Suprapubic skin (tissue), 4 donors: Measurements from ENCODE around the gene FGF10.

ENCODE experiments used
- EP300 ChIP-seq: sonication (generic); formaldehyde crosslinking; IDR thresholded peaks from one replicate; pipeline ENCODE4 v1.6.1; 2017; ENCODE audit warnings: antibody characterized with exemption
- POLR2A ChIP-seq, 2 donors: fragments of 450-650 bp; IDR thresholded peaks; one replicate each; pipeline ENCODE4 v1.6.1; 2017; ENCODE audit warnings: antibody characterized with exemption in 2 of 2, mild to moderate bottlenecking in 2 of 2, moderate library complexity in 2 of 2
- POLR2AphosphoS5 ChIP-seq, 3 donors: sonication (generic); formaldehyde crosslinking; IDR thresholded peaks; one replicate each; pipeline ENCODE4 v1.6.1; 2017; ENCODE audit warnings: antibody characterized with exemption in 3 of 3
- TF ChIP-seq, protein P1 (sequence below), 2 donors: fragments of 200-600 bp in 1 of 2; fragments of 450-650 bp in 1 of 2; sonication (generic) in 1 of 2; IDR thresholded peaks; one replicate each; pipeline ENCODE4 v1.5.1; 2016 to 2019; ENCODE audit warnings: antibody characterized with exemption in 2 of 2, mild to moderate bottlenecking in 1 of 2, moderate library complexity in 1 of 2

DNA sequence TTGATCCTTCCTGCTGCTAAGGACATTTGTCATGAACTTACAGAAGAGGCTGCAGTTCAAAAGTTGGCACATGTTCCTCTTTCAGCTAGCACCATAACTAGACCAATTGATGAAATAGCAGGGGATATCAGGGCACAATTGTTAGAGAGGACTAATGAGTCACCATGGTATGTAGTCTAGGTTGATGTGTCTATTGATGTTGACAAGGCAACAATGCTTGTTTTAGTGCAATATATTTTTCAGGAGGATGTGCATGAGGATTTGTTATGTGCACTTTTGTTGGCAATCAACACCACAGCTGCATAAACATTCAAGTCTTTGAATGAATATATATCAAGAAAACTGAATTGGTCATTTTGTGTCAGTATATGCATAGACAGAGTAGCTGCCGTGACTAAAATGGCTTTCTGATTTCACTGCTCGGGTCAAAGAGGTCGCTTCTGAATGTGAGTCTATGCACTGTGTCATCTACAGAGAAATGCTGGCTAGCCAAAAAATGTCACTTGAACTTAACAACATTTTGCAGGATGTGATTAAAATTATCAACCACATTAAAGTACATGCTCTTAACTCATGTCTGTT lies 68.0 kb downstream of the FGF10 start:
- TF ChIP-seq, protein P1, sequence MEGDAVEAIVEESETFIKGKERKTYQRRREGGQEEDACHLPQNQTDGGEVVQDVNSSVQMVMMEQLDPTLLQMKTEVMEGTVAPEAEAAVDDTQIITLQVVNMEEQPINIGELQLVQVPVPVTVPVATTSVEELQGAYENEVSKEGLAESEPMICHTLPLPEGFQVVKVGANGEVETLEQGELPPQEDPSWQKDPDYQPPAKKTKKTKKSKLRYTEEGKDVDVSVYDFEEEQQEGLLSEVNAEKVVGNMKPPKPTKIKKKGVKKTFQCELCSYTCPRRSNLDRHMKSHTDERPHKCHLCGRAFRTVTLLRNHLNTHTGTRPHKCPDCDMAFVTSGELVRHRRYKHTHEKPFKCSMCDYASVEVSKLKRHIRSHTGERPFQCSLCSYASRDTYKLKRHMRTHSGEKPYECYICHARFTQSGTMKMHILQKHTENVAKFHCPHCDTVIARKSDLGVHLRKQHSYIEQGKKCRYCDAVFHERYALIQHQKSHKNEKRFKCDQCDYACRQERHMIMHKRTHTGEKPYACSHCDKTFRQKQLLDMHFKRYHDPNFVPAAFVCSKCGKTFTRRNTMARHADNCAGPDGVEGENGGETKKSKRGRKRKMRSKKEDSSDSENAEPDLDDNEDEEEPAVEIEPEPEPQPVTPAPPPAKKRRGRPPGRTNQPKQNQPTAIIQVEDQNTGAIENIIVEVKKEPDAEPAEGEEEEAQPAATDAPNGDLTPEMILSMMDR (IDR thresholded peaks at IDR 0.05) = no peak
- TF ChIP-seq POLR2AphosphoS5 (IDR thresholded peaks at IDR 0.05) (no peak), EP300 (no peak), POLR2A (IDR thresholded peaks at IDR 0.05) (no peak)
